NT2/D1 (cell line): Measurements from ENCODE around the gene NUDCD2.

ENCODE experiments used
- DNase-seq: peaks from one replicate; pipeline ENCODE4 v3.0.0-alpha.2; 2011; ENCODE audit warnings: low read depth, low spot score
- H3K27me3 ChIP-seq: 2 replicates; pipeline ENCODE4 v1.6.0; 2011; ENCODE audit warnings: mild to moderate bottlenecking; ENCODE audit not compliant: insufficient read length, insufficient read depth
- H3K36me3 ChIP-seq: 2 replicates; pipeline ENCODE4 v1.6.1; 2011; ENCODE audit warnings: mild to moderate bottlenecking, low read length, mixed read lengths; ENCODE audit not compliant: insufficient read depth, insufficient read length
- H3K4me1 ChIP-seq: 2 replicates; pipeline ENCODE4 v1.5.1; 2011; ENCODE audit not compliant: insufficient read depth, insufficient read length
- H3K4me3 ChIP-seq: 2 replicates; pipeline ENCODE4 v1.5.1; 2011; ENCODE audit warnings: low read depth; ENCODE audit not compliant: insufficient read length
- H3K9ac ChIP-seq: 2 replicates; pipeline ENCODE4 v1.6.0; 2011; ENCODE audit warnings: low read depth; ENCODE audit not compliant: insufficient read length
- H3K9me3 ChIP-seq: 2 replicates; pipeline ENCODE4 v1.5.1; 2011; ENCODE audit warnings: mild to moderate bottlenecking, low read length; ENCODE audit not compliant: insufficient read depth
- SUZ12 ChIP-seq: IDR thresholded peaks from 2 replicates; pipeline ENCODE4 v1.6.1; 2011; ENCODE audit not compliant: insufficient read length, insufficient read depth; ENCODE audit errors: extremely low read depth
- YY1 ChIP-seq: IDR thresholded peaks from 2 replicates; pipeline ENCODE4 v1.6.1; 2011; ENCODE audit not compliant: insufficient read length, insufficient read depth
- ZNF274 ChIP-seq: IDR thresholded peaks from 2 replicates; pipeline ENCODE4 v1.6.1; 2011; ENCODE audit warnings: mild to moderate bottlenecking, low read depth, low read length

The NUDCD2 gene

DNA sequence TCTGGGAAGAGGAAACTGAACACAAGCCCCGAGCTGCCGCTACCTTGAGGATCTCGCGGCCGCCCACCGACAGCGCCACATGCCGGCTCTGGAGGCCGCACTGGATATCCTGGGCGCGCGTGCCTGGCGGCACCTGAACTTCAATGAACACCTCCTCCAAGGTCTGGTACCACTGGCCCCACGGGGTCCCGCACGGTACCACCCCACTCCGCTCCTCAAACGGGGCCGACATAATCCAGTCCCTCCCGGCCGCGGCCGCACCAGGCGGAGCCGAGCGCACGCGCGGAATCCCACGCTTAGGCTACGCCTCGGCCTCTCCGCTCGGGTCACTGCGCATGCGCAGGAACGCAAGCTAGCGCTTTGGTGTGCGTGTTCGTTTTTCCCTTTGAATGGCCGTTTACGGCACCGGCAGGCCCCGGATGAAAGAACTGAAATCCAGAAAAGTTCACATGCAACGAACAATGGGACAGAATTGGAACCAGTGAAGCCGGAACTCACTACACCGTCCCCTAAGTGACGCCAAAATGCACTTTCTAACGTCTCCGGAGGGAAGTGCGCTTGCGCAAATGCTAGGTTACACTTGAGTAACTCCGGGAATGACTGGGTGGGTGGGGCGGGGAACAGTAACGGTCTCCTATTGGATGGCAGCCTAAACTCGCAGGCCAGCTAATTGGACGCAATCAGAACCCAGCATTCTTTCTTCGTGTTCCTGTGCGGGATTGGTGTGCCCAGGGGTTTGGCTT is at the start of gene NUDCD2:
Gene NUDCD2 (minus strand): TSS at position 284 of the 743 bp plus-strand sequence. CDS start 52 bp downstream, at position 232.
- Histone ChIP-seq H3K9me3 (no peaks in the 10 kb centered on the region), H3K4me3 (peak within 1 kb of the TSS; percentile 85), H3K27me3 (no peaks in the 10 kb centered on the region), H3K9ac (peak within 1 kb of the TSS; percentile 93), H3K4me1 (no peaks in the 10 kb centered on the region), H3K36me3 (peaks cover 22% of the 10 kb centered on the region)
- TF ChIP-seq YY1 (no peak), ZNF274 (no peak), SUZ12 (no peak)
- peak; percentile 90 for DNase-seq

- Histone ChIP-seq H3K36me3 (peaks cover 26% of the 10 kb centered on the region), H3K4me1 (no peaks in the 10 kb centered on the region), H3K9ac (no peak overlapping the region), H3K4me3 (no peak overlapping the region), H3K27me3 (no peaks in the 10 kb centered on the region), H3K9me3 (no peaks in the 10 kb centered on the region)
- TF ChIP-seq SUZ12, result no peak
- TF ChIP-seq YY1, result no peak
- TF ChIP-seq ZNF274, result no peak
- no peak for DNase-seq
Measured at GRCh38 chr5:163509291-163509951, 49.5 kb upstream of the NUDCD2 start.

DNA sequence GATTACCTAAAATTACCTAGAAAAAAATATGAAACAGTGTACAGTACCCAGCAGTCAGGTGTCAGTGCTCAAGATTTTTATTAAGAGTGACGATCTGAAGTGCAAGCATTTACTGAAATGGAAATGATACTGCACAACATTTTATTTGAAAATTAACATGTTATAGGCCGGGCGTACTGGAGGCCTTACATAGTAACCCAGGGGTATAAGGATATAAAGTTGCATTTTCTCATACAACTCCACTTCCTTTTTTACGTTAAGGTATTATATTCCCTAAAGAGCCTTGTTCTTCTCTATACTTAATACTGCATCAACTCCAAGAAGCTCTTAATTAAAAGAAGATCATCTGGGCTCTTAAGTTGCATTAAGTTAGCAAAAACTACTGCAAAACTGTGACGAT is 48.9 kb upstream of the NUDCD2 start:
- DNase-seq, result no peak
- TF ChIP-seq SUZ12 (no peak), YY1 (no peak), ZNF274 (no peak)
- H3K36me3 ChIP-seq, result peaks cover 19% of the 10 kb centered on the region
- H3K9me3 ChIP-seq, result no peaks in the 10 kb centered on the region
- H3K27me3 ChIP-seq, result no peaks in the 10 kb centered on the region
- H3K4me1 ChIP-seq, result no peaks in the 10 kb centered on the region
- no peak overlapping the region for H3K9ac ChIP-seq
- no peak overlapping the region for H3K4me3 ChIP-seq

- Histone ChIP-seq H3K36me3 (no peaks in the 10 kb centered on the region), H3K9me3 (no peaks in the 10 kb centered on the region), H3K27me3 (no peaks in the 10 kb centered on the region), H3K4me3 (peak overlapping the region; percentile 75), H3K9ac (peak overlapping the region; percentile 81), H3K4me1 (no peaks in the 10 kb centered on the region)
- TF ChIP-seq ZNF274 (no peak), SUZ12 (no peak), YY1 (no peak)
- no peak for DNase-seq
Measured at GRCh38 chr5:163506726-163507125, 46.8 kb upstream of the NUDCD2 start.

DNA sequence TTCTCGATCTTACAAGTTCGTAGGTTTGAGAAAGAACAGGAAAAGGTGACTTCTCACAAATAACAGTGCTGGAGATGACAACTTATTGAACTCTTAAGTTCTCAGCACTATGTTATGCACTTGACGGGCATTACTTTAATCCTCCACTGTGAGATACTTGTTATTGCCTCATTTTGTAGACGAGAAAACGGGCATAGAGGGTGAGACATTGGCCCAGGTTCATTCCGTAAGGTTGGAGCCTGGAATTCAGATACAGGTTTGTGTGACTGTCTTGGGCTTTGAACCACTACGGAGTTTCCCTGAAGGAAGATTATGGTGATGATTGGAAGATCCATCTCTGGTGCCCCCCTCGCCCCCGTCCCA is 46.2 kb upstream of the NUDCD2 start:
- Histone ChIP-seq H3K4me3 (peak overlapping the region; percentile 75), H3K9me3 (no peaks in the 10 kb centered on the region), H3K9ac (peak overlapping the region; percentile 81), H3K4me1 (no peaks in the 10 kb centered on the region), H3K36me3 (no peaks in the 10 kb centered on the region), H3K27me3 (no peaks in the 10 kb centered on the region)
- TF ChIP-seq ZNF274, result no peak
- no peak for TF ChIP-seq YY1
- no peak for TF ChIP-seq SUZ12
- no peak for DNase-seq

DNA sequence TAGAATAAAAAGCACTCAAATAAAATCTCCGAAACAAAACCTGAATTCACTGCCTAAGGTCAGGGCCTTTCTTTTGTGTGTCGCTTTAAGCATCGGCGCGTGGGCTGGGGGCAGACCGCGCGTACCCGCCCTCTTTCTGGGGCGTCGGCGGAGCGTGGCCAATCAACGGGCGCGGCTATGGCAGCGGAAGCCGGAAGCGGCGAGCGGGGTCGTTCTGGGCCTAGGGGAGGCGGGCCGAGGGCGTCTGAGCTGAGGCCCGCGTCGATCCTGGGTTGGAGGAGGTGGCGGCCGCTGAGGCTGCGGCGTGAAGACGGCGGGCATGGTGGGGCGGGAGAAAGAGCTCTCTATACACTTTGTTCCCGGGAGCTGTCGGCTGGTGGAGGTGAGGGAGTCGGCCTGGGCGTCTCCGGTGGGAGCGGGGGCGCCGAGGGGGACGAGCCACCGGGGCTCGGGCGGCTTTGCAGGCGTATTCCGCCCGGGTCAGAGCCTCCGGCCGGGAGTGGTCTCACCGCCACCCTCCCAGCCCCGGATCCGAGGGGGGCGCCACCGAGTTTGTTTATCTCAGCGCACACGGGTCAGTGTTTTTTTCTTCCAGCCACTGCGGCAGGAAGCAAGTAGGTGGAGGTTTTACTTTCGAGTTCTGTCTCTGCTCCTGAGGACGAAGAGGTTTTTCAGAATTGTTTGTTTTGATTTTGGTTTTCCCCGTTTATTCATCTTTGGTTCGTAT is 45.6 kb upstream of the NUDCD2 start, which contains the start of gene MAT2B:
Gene MAT2B (plus strand): TSS at position 252 of the 727 bp plus-strand sequence. CDS start 68 bp downstream, at position 320.
- Histone ChIP-seq H3K4me1 (no peaks in the 10 kb centered on the region), H3K4me3 (peak within 1 kb of the TSS; percentile 75), H3K27me3 (no peaks in the 10 kb centered on the region), H3K36me3 (no peaks in the 10 kb centered on the region), H3K9ac (peak within 1 kb of the TSS; percentile 81), H3K9me3 (no peaks in the 10 kb centered on the region)
- DNase-seq, result peak; percentile 86
- no peak for TF ChIP-seq SUZ12
- no peak for TF ChIP-seq ZNF274

GRCh38 chr5:163505049-163505367 is 45.1 kb upstream of the NUDCD2 start:
- no peaks in the 10 kb centered on the region for H3K4me1 ChIP-seq
- H3K4me3 ChIP-seq, result peak overlapping the region; percentile 45
- no peaks in the 10 kb centered on the region for H3K9me3 ChIP-seq
- no peaks in the 10 kb centered on the region for H3K27me3 ChIP-seq
- H3K9ac ChIP-seq, result peak overlapping the region; percentile 76
- TF ChIP-seq ZNF274, result no peak
- TF ChIP-seq SUZ12, result no peak
- TF ChIP-seq YY1, result no peak
- DNase-seq, result no peak
- no peaks in the 10 kb centered on the region for H3K36me3 ChIP-seq
